ENCODE measurements around the gene ABCB9.
"Not testable (repeated sequence)": the region's sequence is repeated elsewhere in the genome, so short reads cannot be mapped to it uniquely, and the experiment has no call there.

ABCB9 gene

GRCh38 chr12:122934722-122935121 is 31.5 kb downstream of the ABCB9 start:
- DNase-seq = no peak

GRCh38 chr12:122932207-122932606 is 34.1 kb downstream of the ABCB9 start:
- DNase-seq = no peak

GRCh38 chr12:122929812-122930211 is 36.5 kb downstream of the ABCB9 start:
- DNase-seq = no peak

- no peak for DNase-seq
These were observed 37.1 kb downstream of the ABCB9 start for GRCh38 chr12:122929148-122929538.

GRCh38 chr12:122928404-122929147 is 37.7 kb downstream of the ABCB9 start:
- DNase-seq = no peak

- no peak for DNase-seq
These were observed 38.4 kb downstream of the ABCB9 start for GRCh38 chr12:122927756-122928403.

- no peak for DNase-seq
These were observed 44.3 kb downstream of the ABCB9 start for GRCh38 chr12:122921917-122922316.

- DNase-seq = no peak
These were observed 45.6 kb downstream of the ABCB9 start for GRCh38 chr12:122920687-122921086.

GRCh38 chr12:122918827-122919226 is 47.4 kb downstream of the ABCB9 start:
- DNase-seq = no peak

GRCh38 chr12:122917507-122918121 is 48.6 kb downstream of the ABCB9 start:
- no peak for DNase-seq

- DNase-seq = no peak
These were observed 56.6 kb downstream of the ABCB9 start for GRCh38 chr12:122909442-122910288.

GRCh38 chr12:122908915-122909314 is 57.3 kb downstream of the ABCB9 start:
- no peak for DNase-seq

GRCh38 chr12:122905258-122905657 is 61.0 kb downstream of the ABCB9 start:
- not testable (repeated sequence) for DNase-seq

GRCh38 chr12:122903693-122904034 is 62.6 kb downstream of the ABCB9 start:
- DNase-seq = no peak

- no peak for DNase-seq
These were observed 63.2 kb downstream of the ABCB9 start for GRCh38 chr12:122902854-122903692.

- no peak for DNase-seq
These were observed 66.4 kb downstream of the ABCB9 start for GRCh38 chr12:122899887-122900286.

- no peak for DNase-seq
These were observed 69.6 kb downstream of the ABCB9 start for GRCh38 chr12:122896662-122897061.

- peak; percentile 92 to 93 for DNase-seq
These were observed 70.3 kb downstream of the ABCB9 start, which contains the start of gene VPS37B for GRCh38 chr12:122895704-122896636. Gene VPS37B (minus strand): TSS chr12:122896124. CDS start chr12:122896062, 62 bp downstream.

- no peak for DNase-seq
These were observed 71.0 kb downstream of the ABCB9 start for GRCh38 chr12:122895320-122895703.

- DNase-seq = peak in 1 of 2 donors; percentile 46
These were observed 71.8 kb downstream of the ABCB9 start for GRCh38 chr12:122894193-122895121.
